GM12864 (cell line): ENCODE measurements around the gene DHRSX.
"Not testable (repeated sequence)": the region's sequence is repeated elsewhere in the genome, so short reads cannot be mapped to it uniquely, and the experiment has no call there.

Source experiments
- DNase-seq: peaks from one replicate; pipeline ENCODE4 v3.0.0-alpha.2; 2011; ENCODE audit warnings: low read depth
- H3K4me3 ChIP-seq: 2 replicates; pipeline ENCODE4 v1.5.1; 2011; ENCODE audit warnings: mild to moderate bottlenecking, low read depth, low read length, control low read depth
- TF ChIP-seq, protein P1 (sequence below): IDR thresholded peaks from 2 replicates; pipeline ENCODE4 v1.5.1; 2011; ENCODE audit warnings: low read depth, mild to moderate bottlenecking, moderate library complexity, low read length, control low read depth, inconsistent platforms; ENCODE audit errors: missing control alignments

Gene DHRSX

GRCh38 chrX:2282490-2283090 is 218.2 kb downstream of the DHRSX start:
- TF ChIP-seq, protein P1, sequence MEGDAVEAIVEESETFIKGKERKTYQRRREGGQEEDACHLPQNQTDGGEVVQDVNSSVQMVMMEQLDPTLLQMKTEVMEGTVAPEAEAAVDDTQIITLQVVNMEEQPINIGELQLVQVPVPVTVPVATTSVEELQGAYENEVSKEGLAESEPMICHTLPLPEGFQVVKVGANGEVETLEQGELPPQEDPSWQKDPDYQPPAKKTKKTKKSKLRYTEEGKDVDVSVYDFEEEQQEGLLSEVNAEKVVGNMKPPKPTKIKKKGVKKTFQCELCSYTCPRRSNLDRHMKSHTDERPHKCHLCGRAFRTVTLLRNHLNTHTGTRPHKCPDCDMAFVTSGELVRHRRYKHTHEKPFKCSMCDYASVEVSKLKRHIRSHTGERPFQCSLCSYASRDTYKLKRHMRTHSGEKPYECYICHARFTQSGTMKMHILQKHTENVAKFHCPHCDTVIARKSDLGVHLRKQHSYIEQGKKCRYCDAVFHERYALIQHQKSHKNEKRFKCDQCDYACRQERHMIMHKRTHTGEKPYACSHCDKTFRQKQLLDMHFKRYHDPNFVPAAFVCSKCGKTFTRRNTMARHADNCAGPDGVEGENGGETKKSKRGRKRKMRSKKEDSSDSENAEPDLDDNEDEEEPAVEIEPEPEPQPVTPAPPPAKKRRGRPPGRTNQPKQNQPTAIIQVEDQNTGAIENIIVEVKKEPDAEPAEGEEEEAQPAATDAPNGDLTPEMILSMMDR = no peak

DNA sequence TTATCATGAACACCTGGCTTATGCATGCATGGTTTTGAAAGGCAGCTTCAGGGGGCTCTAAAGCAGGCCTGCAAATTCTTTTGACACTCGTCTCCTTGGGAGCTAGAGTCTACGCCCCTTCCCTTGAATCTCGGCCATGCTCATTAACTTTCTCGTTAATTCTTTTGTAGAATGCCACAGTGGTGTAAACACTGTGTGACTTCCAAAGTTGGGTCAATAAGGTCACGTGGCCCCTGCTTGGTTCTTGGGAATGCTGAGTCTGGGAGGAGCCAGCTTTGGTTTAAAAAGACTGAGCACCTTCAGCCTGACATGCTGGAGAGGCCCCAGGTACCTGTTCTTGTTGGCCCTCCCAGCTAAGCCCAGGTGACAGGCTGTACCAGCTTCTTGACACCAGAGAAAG is 228.4 kb downstream of the DHRSX start:
- TF ChIP-seq, protein P1 = no peak
- DNase-seq = no peak
- H3K4me3 ChIP-seq = no peak overlapping the region

More at GRCh38 chrX:2282490-2283090, 218.2 kb downstream of the DHRSX start:
- no peak for DNase-seq
- no peak overlapping the region for H3K4me3 ChIP-seq

GRCh38 chrX:2271595-2271994 is 229.2 kb downstream of the DHRSX start:
- not testable (repeated sequence) for H3K4me3 ChIP-seq

GRCh38 chrX:2270783-2271182 is 230.0 kb downstream of the DHRSX start:
- not testable (repeated sequence) for H3K4me3 ChIP-seq, DNase-seq

More at GRCh38 chrX:2271595-2271994, 229.2 kb downstream of the DHRSX start:
- not testable (repeated sequence) for DNase-seq

DNA sequence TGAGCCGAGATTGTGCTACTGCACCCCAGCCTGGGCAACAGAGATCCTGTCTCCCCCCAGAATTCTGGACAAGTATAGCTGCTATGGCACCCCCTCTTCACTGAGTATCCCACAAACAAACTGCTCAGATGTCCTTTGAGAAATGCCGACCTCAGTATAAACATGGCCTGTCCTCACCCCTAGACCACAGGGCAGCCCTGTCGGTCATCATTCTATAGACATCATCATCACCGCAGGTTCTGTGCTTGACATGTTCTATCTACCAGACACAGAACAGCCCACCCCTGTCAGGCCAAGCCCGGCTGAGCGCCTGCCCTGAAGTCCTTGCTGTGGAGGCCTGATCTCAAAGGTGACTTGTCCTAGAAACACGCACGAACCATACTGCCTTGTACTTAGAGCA is 232.9 kb downstream of the DHRSX start:
- no peak for DNase-seq
- H3K4me3 ChIP-seq = no peak overlapping the region
- TF ChIP-seq, protein P1 = no peak

GRCh38 chrX:2266445-2267349 is 234.1 kb downstream of the DHRSX start:
- TF ChIP-seq, protein P1 = no peak
- DNase-seq = no peak

DNA sequence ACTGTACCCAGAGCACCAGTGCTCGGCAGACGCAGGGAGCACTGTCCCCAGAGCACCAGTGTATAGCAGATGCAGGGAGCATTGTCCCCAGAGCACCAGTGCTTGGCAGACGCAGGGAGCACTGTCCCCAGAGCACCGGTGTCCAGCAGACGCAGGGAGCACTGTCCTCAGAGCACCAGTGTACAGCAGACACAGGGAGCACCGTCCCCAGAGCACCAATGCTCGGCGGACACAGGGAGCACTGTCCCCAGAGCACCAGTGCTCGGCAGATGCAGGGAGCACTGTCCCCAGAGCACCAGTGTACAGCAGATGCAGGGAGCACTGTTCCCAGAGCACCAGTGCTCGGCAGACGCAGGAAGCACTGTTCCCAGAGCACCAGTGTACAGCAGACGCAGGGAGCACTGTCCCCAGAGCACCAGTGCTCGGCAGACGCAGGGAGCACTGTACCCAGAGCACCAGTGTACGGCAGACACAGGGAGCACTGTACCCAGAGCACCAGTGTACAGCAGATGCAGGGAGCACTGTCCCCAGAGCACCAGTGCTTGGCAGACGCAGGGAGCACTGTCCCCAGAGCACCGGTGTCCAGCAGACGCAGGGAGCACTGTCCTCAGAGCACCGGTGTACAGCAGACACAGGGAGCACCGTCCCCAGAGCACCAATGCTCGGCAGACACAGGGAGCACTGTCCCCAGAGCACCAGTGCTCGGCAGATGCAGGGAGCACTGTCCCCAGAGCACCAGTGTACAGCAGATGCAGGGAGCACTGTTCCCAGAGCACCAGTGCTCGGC is 234.9 kb downstream of the DHRSX start:
- H3K4me3 ChIP-seq, DNase-seq: not testable (repeated sequence)

More at GRCh38 chrX:2266445-2267349, 234.1 kb downstream of the DHRSX start:
- H3K4me3 ChIP-seq = no peak overlapping the region
